Progenitor cell of endocrine pancreas (in vitro differentiated cells): ENCODE results near the gene SYT6. TPM values are rescaled to one million over a fixed set of nuclear protein-coding genes. Genes with fewer than 3 reads are reported as not detected.

ENCODE experiments used
- DNase-seq: peaks from one replicate; pipeline ENCODE4 v3.0.0; 2021; ENCODE audit warnings: low spot score; ENCODE audit not compliant: unreplicated experiment
- H3K27ac Mint-ChIP-seq: 2 replicates; pipeline ENCODE4 v1.8.0; 2021; ENCODE audit warnings: mild to moderate bottlenecking, moderate library complexity, mixed read lengths
- H3K27me3 Mint-ChIP-seq: 2 replicates; pipeline ENCODE4 v1.8.0; 2021; ENCODE audit warnings: mixed read lengths
- H3K36me3 Mint-ChIP-seq: 2 replicates; pipeline ENCODE4 v1.8.0; 2022; ENCODE audit warnings: mixed read lengths; ENCODE audit not compliant: insufficient read depth
- H3K4me1 Mint-ChIP-seq: 2 replicates; pipeline ENCODE4 v1.8.0; 2021; ENCODE audit warnings: low read depth, mixed read lengths
- H3K4me3 Mint-ChIP-seq: 2 replicates; pipeline ENCODE4 v1.8.0; 2021; ENCODE audit warnings: low read depth, mild to moderate bottlenecking, moderate library complexity, mixed read lengths
- H3K9me3 Mint-ChIP-seq: 2 replicates; pipeline ENCODE4 v1.8.0; 2021; ENCODE audit warnings: low read depth, mixed read lengths
- CTCF ChIP-seq: fragments of 200-600 bp; sonication (generic); IDR thresholded peaks from one replicate; pipeline ENCODE4 v1.5.0; 2021; ENCODE audit warnings: antibody characterized with exemption, mild to moderate bottlenecking; ENCODE audit not compliant: unreplicated experiment
- total RNA-seq: library from RNA; stranded (reverse); gene quantifications from 2 replicates; pipeline ENCODE4 v1.2.1, GENCODE V29; 2021

Gene SYT6
- total RNA-seq, 1 donor from 2014 or later: 0.98 TPM

- no peak overlapping the region for H3K4me3 Mint-ChIP-seq
- peaks cover 3% of the 10 kb centered on the region for H3K4me1 Mint-ChIP-seq
- no peaks in the 10 kb centered on the region for H3K27me3 Mint-ChIP-seq
- TF ChIP-seq CTCF: no peak
- H3K27ac Mint-ChIP-seq: no peak overlapping the region
- H3K36me3 Mint-ChIP-seq: no peaks in the 10 kb centered on the region
- no peaks in the 10 kb centered on the region for H3K9me3 Mint-ChIP-seq
- no peak for DNase-seq
Observed at GRCh38 chr1:114177282-114177681, 23.6 kb upstream of the SYT6 start.

- DNase-seq: no peak
- H3K9me3 Mint-ChIP-seq: no peaks in the 10 kb centered on the region
- no peak overlapping the region for H3K4me3 Mint-ChIP-seq
- H3K27me3 Mint-ChIP-seq: no peaks in the 10 kb centered on the region
- no peaks in the 10 kb centered on the region for H3K36me3 Mint-ChIP-seq
- TF ChIP-seq CTCF: no peak
- peaks cover 3% of the 10 kb centered on the region for H3K4me1 Mint-ChIP-seq
- no peak overlapping the region for H3K27ac Mint-ChIP-seq
Observed at GRCh38 chr1:114176366-114176765, 22.7 kb upstream of the SYT6 start.

DNA sequence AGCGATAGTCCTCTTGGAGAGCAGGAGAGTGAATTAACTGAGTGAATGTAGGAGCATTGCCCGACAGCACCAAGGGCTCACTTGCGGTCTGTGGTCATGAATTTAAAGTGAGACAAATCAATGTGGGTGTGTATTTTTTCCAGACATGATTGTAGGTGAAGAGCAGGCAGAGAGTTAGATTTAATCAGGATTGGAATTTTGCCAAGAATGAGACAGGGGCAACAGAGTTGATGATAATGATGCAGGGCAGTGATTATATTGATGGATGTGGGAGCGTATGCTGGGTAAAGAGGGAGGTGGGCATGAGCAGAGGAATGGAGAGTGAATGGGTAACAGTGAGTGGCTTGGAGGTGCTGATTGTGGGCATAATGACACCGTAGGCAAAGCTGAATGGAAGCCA, 20.0 kb upstream of the SYT6 start:
- no peak overlapping the region for H3K4me3 Mint-ChIP-seq
- H3K9me3 Mint-ChIP-seq: no peaks in the 10 kb centered on the region
- no peaks in the 10 kb centered on the region for H3K36me3 Mint-ChIP-seq
- H3K27me3 Mint-ChIP-seq: no peaks in the 10 kb centered on the region
- no peak overlapping the region for H3K27ac Mint-ChIP-seq
- no peak for DNase-seq
- no peaks in the 10 kb centered on the region for H3K4me1 Mint-ChIP-seq
- no peak for TF ChIP-seq CTCF

DNA sequence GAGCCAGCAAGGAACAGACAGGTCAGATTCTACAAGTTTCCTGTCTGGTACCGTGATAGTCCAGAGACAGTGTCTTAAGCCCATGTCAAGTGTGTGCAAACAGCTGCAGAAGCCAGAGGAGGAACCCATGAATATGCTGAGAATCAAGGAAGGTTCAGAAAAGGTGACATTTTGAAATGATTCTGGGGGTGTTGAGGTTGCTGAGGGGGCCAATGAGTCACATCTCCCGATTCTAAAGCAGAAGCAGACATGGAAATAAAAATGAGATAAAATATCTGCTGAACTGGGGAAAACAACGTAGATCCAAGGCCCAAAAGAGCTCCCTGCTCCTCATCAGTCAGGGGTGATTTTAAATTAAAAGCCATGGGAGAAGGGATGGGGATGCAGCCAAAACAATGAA, 15.8 kb upstream of the SYT6 start:
- Mint-ChIP-seq H3K9me3 (no peaks in the 10 kb centered on the region), H3K4me3 (no peak overlapping the region), H3K4me1 (no peaks in the 10 kb centered on the region), H3K36me3 (no peaks in the 10 kb centered on the region), H3K27me3 (peaks cover 17% of the 10 kb centered on the region), H3K27ac (no peak overlapping the region)
- TF ChIP-seq CTCF: no peak
- DNase-seq: no peak

DNA sequence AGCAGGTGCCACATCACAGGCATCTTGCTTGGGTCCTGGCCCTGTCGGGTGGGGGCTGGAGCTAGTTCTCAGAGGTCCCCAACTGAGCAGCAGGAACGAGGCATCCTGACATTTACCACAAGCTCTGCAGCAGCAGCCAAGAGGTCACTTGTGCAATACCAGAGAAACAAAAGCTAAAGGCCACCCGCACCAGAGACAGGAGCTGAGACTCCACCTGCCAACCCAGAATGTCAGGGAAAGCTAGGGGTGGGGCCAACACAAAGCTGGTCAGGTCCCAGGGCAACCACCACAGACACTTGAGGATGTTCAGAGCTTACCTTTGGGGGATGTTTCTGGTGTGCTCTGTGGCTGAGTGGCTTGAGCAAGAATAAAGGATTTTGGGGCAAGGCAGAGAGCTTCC, 13.6 kb upstream of the SYT6 start:
- no peak overlapping the region for H3K4me3 Mint-ChIP-seq
- H3K27me3 Mint-ChIP-seq: peaks cover 31% of the 10 kb centered on the region
- no peak overlapping the region for H3K27ac Mint-ChIP-seq
- no peaks in the 10 kb centered on the region for H3K36me3 Mint-ChIP-seq
- no peak for DNase-seq
- H3K9me3 Mint-ChIP-seq: no peaks in the 10 kb centered on the region
- TF ChIP-seq CTCF: no peak
- no peaks in the 10 kb centered on the region for H3K4me1 Mint-ChIP-seq
